ENCODE results near the gene TCERG1L.
"Not testable (repeated sequence)": the region's sequence is repeated elsewhere in the genome, so short reads cannot be mapped to it uniquely, and the experiment has no call there.

Gene TCERG1L

GRCh38 chr10:131246775-131247174 lies 64.7 kb downstream of the TCERG1L start:
- no peak for DNase-seq

DNA sequence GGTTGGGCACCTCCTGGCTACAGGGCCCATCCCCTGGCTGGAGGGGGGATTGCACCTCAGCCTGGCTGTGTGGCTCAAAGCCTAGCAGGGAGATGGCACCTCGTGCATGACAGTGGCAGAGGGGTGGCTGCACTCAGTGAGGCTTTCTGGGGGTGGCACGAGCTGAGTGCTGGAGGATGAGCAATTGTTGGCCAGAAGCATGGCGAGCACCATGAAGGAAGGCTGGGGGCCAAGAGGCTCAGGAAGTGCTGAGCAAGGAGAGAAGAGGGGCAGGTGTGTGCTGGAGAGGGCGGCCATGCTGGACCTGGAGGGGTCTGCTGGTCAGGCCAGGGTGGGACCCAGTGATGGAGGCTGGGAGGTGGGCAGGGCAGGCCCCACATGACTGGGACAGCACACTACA lies 65.4 kb downstream of the TCERG1L start:
- DNase-seq: no peak

DNA sequence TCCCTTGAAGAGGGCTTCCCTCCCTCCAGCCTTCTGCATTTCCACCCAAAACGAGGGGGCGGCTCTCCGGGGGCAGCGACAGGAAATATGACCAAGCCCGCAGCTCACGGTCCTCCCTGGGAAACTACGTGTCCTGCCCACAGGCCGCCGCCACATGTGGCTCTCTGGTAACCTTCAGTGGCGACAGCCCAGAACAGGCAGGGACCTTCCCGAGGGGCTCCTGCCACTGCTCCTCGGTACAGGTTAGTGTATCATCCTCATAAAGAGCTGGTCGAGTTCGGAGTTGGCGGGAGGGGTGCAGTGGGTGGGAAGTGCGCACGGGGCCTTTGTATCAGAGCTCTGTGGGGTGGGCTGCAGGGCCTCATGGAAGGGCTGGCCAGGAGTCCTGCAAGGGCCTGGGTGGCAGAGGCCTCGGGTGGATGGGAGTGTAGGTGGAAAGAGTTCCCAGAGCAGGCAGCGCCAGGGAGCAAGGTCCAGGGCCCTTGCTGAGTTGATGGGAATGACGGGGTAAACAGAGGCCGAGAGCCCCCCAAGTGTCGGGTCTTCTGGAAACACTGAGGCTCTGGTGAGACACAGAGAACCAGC lies 66.0 kb downstream of the TCERG1L start:
- DNase-seq: no peak

DNA sequence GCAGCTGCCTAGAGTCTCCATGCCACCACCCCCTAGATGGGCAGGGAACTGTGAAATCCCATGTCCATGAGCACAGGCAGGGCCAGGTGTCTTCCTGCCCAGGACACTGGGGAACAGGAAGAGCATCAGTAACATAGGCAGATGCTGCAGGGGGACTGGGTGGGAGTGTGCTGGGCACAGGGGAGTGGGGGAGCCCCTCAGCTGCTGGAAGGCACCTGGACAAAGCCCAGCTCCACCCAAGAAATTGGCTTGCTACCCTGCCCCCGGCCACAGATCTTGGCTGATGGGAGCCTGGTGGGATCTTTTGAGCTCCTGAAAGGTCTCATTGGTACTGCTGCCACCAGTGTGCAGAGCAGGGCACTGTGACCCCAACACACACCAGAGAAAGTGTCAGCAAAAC lies 66.7 kb downstream of the TCERG1L start:
- no peak for DNase-seq

GRCh38 chr10:131243076-131243475 lies 68.4 kb downstream of the TCERG1L start:
- no peak for DNase-seq

DNA sequence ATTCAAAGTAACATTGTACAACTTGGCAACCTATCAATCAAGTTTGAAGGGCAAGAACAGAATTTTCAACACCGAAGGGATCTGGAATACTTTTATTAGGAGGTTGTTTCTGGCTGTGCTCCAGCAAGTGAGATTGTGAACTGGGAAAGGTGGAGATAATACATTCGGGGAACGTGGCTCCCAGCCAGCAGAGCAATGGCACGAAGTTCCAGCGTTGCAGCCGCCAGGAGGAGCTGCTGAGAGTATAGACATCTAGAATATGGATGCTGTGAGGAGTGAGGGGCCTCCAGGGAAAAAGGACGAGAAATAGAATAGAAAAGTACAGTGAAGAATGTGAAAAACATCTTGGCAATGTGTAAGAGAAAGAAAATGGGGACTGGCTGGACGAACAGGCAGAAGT lies 69.5 kb downstream of the TCERG1L start:
- DNase-seq: no peak

DNA sequence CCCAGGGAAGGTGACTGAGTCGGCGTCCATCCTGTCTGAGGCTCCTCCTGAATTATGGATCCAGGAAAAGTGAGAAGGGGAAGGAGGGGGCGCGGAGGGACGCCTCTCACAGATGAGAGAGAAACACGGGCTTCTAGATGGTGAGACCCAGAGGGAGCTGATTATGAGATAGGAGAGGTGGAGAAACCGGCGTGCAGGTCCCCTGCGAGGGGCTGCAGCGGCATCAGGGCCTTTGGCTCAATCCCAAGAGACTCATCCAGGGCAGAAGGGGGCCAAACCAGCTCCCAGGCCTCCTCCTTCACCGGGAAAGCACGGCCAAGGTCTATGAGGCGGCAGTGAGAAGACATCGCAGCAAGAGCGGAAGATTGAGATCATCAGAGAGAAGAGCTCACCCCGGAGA lies 70.8 kb downstream of the TCERG1L start:
- DNase-seq: no peak

DNA sequence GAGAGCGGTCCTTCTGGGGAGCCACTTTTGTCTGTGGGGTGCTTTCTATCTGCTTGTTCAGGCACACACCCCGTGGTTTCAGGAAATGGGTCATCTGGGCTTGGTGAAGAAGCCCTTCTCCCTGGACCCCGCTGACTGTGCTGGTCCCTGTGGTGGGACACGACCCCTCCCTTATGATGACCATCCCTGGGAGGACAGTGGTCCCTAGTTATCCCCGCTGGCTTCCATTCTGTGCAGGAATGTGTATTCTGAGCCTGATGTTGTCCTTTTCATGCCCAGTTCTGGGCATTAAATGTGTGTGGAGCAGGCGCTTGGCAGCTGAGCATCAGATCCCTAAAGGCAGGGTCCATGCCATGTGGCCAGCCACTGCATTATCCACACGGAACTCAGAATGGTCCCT lies 71.6 kb downstream of the TCERG1L start:
- no peak for DNase-seq

- DNase-seq: no peak
Measured at GRCh38 chr10:131239450-131239849, 72.1 kb downstream of the TCERG1L start.

GRCh38 chr10:131238669-131239280 lies 72.7 kb downstream of the TCERG1L start:
- DNase-seq: no peak

DNA sequence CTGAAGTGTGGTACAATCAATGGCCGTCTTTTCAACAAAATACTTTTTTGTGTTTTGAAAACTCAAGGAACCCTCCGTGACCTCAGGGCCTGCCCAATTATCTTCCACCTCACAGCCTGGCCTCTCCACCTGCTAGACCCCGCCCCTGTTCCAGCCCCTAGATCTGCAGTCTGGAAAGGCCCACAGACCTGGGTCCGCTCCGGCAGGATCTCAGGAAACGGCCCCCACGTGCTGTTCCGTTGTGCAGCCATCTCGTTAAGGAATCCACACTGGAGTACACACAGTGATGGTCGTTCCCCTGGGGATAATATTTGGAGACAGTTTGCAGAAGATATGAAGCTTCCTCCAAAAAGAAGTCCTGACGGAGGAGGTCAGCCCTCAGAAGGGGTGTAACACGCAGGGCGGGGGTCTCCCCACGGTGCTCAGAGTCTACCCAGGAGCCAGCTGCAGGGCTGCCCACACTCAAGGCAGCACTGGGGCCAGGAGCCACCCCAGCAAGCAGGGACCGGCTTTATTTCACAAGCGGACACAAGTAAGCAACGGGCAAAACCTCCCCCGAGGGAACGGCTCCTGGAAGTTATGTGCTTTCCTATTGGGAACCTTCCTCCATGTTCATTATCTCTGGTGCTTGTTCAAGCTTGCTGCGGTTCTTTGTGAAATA lies 73.4 kb downstream of the TCERG1L start:
- no peak for DNase-seq

- not testable (repeated sequence) for DNase-seq
Measured at GRCh38 chr10:131234606-131235005, 76.9 kb downstream of the TCERG1L start.

GRCh38 chr10:131233611-131234258 lies 77.8 kb downstream of the TCERG1L start:
- no peak for DNase-seq

GRCh38 chr10:131231965-131232541 lies 79.5 kb downstream of the TCERG1L start:
- DNase-seq: peak; percentile 44 to 80

- no peak for DNase-seq
Measured at GRCh38 chr10:131231323-131231964, 80.1 kb downstream of the TCERG1L start.

GRCh38 chr10:131230641-131231322 lies 80.7 kb downstream of the TCERG1L start:
- DNase-seq: no peak

GRCh38 chr10:131230166-131230565 lies 81.4 kb downstream of the TCERG1L start:
- DNase-seq: no peak

- no peak for DNase-seq
Measured at GRCh38 chr10:131227163-131227740, 84.3 kb downstream of the TCERG1L start.

- DNase-seq: peak; percentile 71 to 87
Measured at GRCh38 chr10:131226446-131227162, 84.9 kb downstream of the TCERG1L start.

DNA sequence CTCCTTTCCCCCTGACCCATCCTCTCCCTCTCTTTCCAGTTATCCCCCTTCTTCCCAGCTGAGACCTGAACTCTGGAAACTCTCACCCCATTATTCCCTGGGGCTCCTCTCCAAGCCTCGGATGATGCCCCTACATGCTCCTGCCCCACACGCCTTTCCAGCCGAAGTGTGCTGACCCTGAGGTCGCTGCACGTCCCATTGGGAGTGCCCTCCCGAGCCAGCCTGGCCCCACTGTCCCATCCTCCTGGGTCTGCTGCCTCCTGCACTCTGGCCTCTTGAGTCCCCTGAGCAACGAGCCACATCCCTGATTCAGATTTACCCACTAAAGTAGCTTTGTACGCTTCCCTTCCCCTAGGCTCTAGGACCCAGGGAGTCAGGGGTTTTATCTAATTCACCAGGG lies 87.4 kb downstream of the TCERG1L start:
- no peak for DNase-seq

- no peak for DNase-seq
Measured at GRCh38 chr10:131223422-131223821, 88.1 kb downstream of the TCERG1L start.

All from NCI-H2081 (cell line).